HCEC 1CT (cell line): ENCODE measurements around the gene KNCN.

Experiments used
- DNase-seq: peaks from one replicate; pipeline ENCODE4 v3.0.0-alpha.2; 2017

KNCN gene

GRCh38 chr1:46543382-46543760, 8.1 kb downstream of the KNCN start:
- no peak for DNase-seq

GRCh38 chr1:46539972-46540371, 11.5 kb downstream of the KNCN start:
- peak; percentile 84 for DNase-seq

GRCh38 chr1:46538147-46538546, 13.3 kb downstream of the KNCN start:
- no peak for DNase-seq

- no peak for DNase-seq
Measured at GRCh38 chr1:46537651-46538050, 13.8 kb downstream of the KNCN start.

GRCh38 chr1:46536527-46536926, 14.9 kb downstream of the KNCN start:
- no peak for DNase-seq

GRCh38 chr1:46535063-46535462, 16.4 kb downstream of the KNCN start:
- DNase-seq: peak; percentile 35

GRCh38 chr1:46533179-46533864, 18.1 kb downstream of the KNCN start:
- peak; percentile 13 for DNase-seq

- DNase-seq: peak; percentile 38
Measured at GRCh38 chr1:46532498-46533178, 18.8 kb downstream of the KNCN start.

GRCh38 chr1:46532095-46532494, 19.4 kb downstream of the KNCN start:
- no peak for DNase-seq

- DNase-seq: peak; percentile 27
Measured at GRCh38 chr1:46530791-46531409, 20.5 kb downstream of the KNCN start.

- DNase-seq: no peak
Measured at GRCh38 chr1:46530311-46530710, 21.1 kb downstream of the KNCN start.

GRCh38 chr1:46529031-46529630, 22.3 kb downstream of the KNCN start:
- DNase-seq: no peak

- DNase-seq: peak; percentile 54
Measured at GRCh38 chr1:46528297-46528955, 23.0 kb downstream of the KNCN start.

GRCh38 chr1:46527474-46528296, 23.8 kb downstream of the KNCN start:
- peak; percentile 72 for DNase-seq

GRCh38 chr1:46526691-46527291, 24.7 kb downstream of the KNCN start:
- no peak for DNase-seq

- no peak for DNase-seq
Measured at GRCh38 chr1:46526013-46526690, 25.3 kb downstream of the KNCN start.

- DNase-seq: no peak
Measured at GRCh38 chr1:46525253-46525983, 26.0 kb downstream of the KNCN start.

GRCh38 chr1:46524843-46525242, 26.6 kb downstream of the KNCN start:
- no peak for DNase-seq

GRCh38 chr1:46523496-46524353, 27.7 kb downstream of the KNCN start:
- no peak for DNase-seq

- no peak for DNase-seq
Measured at GRCh38 chr1:46522969-46523320, 28.5 kb downstream of the KNCN start.
